SJSA1 (cell line): ENCODE measurements around the gene P3H4. TPM values are rescaled to one million over a fixed set of nuclear protein-coding genes. Genes with fewer than 3 reads are reported as not detected.

Source experiments
- DNase-seq, 2 experiments: peaks; one replicate each; pipeline ENCODE4 v3.0.0-alpha.2; 2015 to 2020; ENCODE audit warnings: low spot score in 2 of 2, low read depth in 1 of 2
- H3K27ac ChIP-seq: fragments of 250-450 bp; sonication (Bioruptor Pico); 2 replicates; pipeline ENCODE4 v1.5.1; 2020; ENCODE audit warnings: mild to moderate bottlenecking, moderate library complexity
- H3K27me3 ChIP-seq: fragments of 250-450 bp; sonication (Bioruptor Pico); replicated peaks from 2 replicates; pipeline ENCODE4 v1.5.1; 2020; ENCODE audit warnings: mild to moderate bottlenecking, moderate library complexity
- H3K36me3 ChIP-seq: fragments of 250-450 bp; sonication (Bioruptor Pico); 2 replicates; pipeline ENCODE4 v1.5.1; 2020; ENCODE audit warnings: mild to moderate bottlenecking
- H3K4me1 ChIP-seq: fragments of 250-450 bp; sonication (Bioruptor Pico); replicated peaks from 2 replicates; pipeline ENCODE4 v1.6.1; 2021; ENCODE audit warnings: mild to moderate bottlenecking
- H3K4me3 ChIP-seq: fragments of 250-450 bp; sonication (Bioruptor Pico); 2 replicates; pipeline ENCODE4 v1.5.1; 2020; ENCODE audit warnings: mild to moderate bottlenecking
- H3K9me3 ChIP-seq: fragments of 250-450 bp; sonication (Bioruptor Pico); replicated peaks from 2 replicates; pipeline ENCODE4 v1.5.1; 2020; ENCODE audit warnings: mild to moderate bottlenecking
- total RNA-seq: library from RNA; depleted of rRNA; stranded (reverse); fragments of >200 nt; shearing (Covaris generic); gene quantifications from 2 replicates; pipeline ENCODE4 v1.2.3, GENCODE V29; 2014; rRNA removed

The P3H4 gene
- total RNA-seq, 1 experiment from 2014 or later = 40.9 TPM

DNA sequence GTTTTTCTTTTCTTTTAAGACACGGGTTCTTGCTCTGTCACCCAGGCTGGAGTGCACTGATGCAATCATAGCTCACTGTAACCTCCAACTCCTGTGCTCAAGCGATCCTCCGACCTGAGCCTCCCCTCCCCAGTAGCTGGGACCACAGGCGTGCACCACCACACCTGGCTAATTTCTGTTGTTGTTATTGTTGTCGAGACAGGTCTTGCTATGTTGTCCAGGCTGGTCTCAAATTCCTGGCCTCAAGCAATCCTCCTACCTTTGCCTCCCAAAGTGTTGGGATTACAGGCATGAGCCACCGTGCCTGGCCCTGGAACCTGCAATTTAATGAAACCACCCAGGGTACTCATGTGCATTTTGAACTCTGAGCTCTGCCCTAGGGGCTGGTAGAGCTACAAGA is 49.4 kb downstream of the P3H4 start:
- DNase-seq = no peak
- Histone ChIP-seq H3K9me3 (no peaks in the 10 kb centered on the region), H3K27ac (no peak overlapping the region), H3K4me1 (no peaks in the 10 kb centered on the region), H3K4me3 (no peak overlapping the region), H3K27me3 (no peaks in the 10 kb centered on the region), H3K36me3 (no peaks in the 10 kb centered on the region)

DNA sequence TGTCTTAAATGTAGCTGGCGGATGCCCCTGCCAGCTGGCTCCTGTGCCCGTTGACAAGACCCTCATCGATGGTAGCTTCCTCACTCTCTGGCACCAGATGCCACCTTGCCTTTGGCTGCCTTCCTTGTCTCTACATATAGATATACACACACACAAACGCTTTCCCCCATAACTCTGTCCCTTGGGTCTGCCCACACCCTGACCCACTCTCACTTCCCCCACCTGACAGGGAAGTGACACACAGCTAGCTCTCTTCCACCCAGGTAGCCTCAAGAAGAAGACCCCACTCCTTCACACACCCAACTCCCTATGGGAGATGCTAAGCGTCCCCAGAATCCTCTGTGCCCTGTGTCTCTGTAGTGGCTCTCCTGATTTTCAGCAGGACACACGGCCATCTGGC is 50.9 kb downstream of the P3H4 start:
- no peaks in the 10 kb centered on the region for H3K36me3 ChIP-seq
- no peak for DNase-seq
- no peaks in the 10 kb centered on the region for H3K9me3 ChIP-seq
- H3K4me1 ChIP-seq = no peaks in the 10 kb centered on the region
- no peak overlapping the region for H3K27ac ChIP-seq
- H3K27me3 ChIP-seq = no peaks in the 10 kb centered on the region
- no peak overlapping the region for H3K4me3 ChIP-seq

DNA sequence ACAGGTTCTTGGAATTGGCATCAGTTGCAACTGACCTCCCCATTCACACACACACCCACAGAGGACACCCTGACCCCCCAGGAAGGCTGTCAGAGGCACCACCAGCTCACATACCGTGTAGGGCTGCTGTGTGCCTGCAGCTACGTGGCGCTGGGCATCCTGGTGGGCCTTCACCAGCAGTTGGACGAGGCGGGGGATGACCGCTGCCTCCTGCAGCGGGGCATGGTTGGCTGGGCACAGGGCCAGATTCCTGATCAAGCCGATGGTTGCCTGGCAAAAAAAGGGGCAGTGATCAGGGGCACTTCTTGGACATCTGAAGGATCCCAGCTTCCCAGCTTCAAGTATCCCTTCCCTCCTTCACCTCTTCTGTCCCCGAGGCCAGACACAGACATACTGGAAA is 53.1 kb downstream of the P3H4 start:
- Histone ChIP-seq H3K27me3 (no peaks in the 10 kb centered on the region), H3K9me3 (no peaks in the 10 kb centered on the region), H3K36me3 (no peaks in the 10 kb centered on the region), H3K4me3 (no peak overlapping the region), H3K27ac (no peak overlapping the region), H3K4me1 (no peaks in the 10 kb centered on the region)
- DNase-seq = no peak

DNA sequence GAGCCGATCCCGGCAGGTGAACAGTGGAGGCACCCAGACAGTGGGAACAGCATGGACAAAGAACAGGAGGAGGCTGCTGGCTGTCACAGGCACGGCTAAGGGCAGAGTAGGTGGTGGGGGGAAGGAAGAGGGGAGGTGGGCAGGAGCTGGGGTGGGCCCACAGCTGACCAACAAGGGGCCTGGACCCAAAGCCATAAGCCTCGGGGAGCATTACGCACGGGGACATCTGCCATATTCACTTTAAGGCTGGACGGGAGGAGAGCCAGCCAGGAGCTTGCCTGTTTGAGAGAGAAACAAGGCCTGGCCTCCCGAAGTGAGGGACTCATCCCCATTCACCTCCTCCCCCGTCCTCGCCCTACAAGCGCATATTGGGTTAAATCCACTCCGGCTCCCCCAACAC is 57.7 kb downstream of the P3H4 start:
- Histone ChIP-seq H3K27me3 (no peaks in the 10 kb centered on the region), H3K27ac (no peak overlapping the region), H3K36me3 (no peaks in the 10 kb centered on the region), H3K4me3 (no peak overlapping the region), H3K9me3 (no peaks in the 10 kb centered on the region), H3K4me1 (no peaks in the 10 kb centered on the region)
- no peak for DNase-seq

Other genes starting within 250 kb of the P3H4 start
- gene KRT9, start 239.9 kb downstream of the P3H4 start, total RNA-seq = not detected in 2 replicates
- 0.92 TPM in 1 of 2 replicates, not detected in the other for gene KRT14, start 225.1 kb downstream of the P3H4 start, total RNA-seq
- gene KRT16, start 199.2 kb downstream of the P3H4 start, total RNA-seq = 0.37 TPM in 1 of 2 replicates, not detected in the other
- gene KRT17, start 187.4 kb downstream of the P3H4 start, total RNA-seq = 3,176 and 3,345 TPM in 2 replicates
- 80.1 and 91.0 TPM in 2 replicates for gene EIF1, start 123.1 kb downstream of the P3H4 start, total RNA-seq
- gene GAST, start 99.6 kb downstream of the P3H4 start, total RNA-seq = not detected in 2 replicates
- gene HAP1, start 77.3 kb downstream of the P3H4 start, total RNA-seq = not detected in 2 replicates
- 1.1 and 2.2 TPM in 2 replicates for gene JUP, start 25.2 kb downstream of the P3H4 start, total RNA-seq
- 81.4 and 90.2 TPM in 2 replicates for gene FKBP10, start 1.1 kb upstream of the P3H4 start, total RNA-seq
- gene NT5C3B, start 24.3 kb upstream of the P3H4 start, total RNA-seq = 54.7 and 84.9 TPM in 2 replicates
- gene KLHL10, start 25.9 kb upstream of the P3H4 start, total RNA-seq = not detected in 2 replicates
- 27.4 and 31.2 TPM in 2 replicates for gene KLHL11, start 53.5 kb upstream of the P3H4 start, total RNA-seq
- gene ACLY, start 107.0 kb upstream of the P3H4 start, total RNA-seq = 77.0 and 122 TPM in 2 replicates
- gene ODAD4, start 118.7 kb upstream of the P3H4 start, total RNA-seq = not detected in 2 replicates
- 45.7 and 47.1 TPM in 2 replicates for gene CNP, start 154.8 kb upstream of the P3H4 start, total RNA-seq
- 80.6 and 97.7 TPM in 2 replicates for gene DNAJC7, start 205.5 kb upstream of the P3H4 start, total RNA-seq
- 50.2 and 63.1 TPM in 2 replicates for gene NKIRAS2, start 208.1 kb upstream of the P3H4 start, total RNA-seq
- 0.18 and 1.2 TPM in 2 replicates for gene C17orf113, start 238.7 kb upstream of the P3H4 start, total RNA-seq